HepG2 (cell line): ENCODE data around the gene HSD11B1L. TPM values are rescaled to one million over a fixed set of nuclear protein-coding genes. Genes with fewer than 3 reads are reported as not detected.

Source experiments
- AKAP8 ChIP-seq: sonication (generic); formaldehyde crosslinking; IDR thresholded peaks from 2 replicates; pipeline ENCODE4 v1.5.1; 2020; ENCODE audit warnings: mild to moderate bottlenecking, missing genetic modification reagents
- ARNT2 ChIP-seq: sonication (generic); formaldehyde crosslinking; IDR thresholded peaks from 2 replicates; pipeline ENCODE4 v1.8.0; 2022; ENCODE audit warnings: mild to moderate bottlenecking, low read depth, missing genetic modification reagents, moderate library complexity
- FUBP1 ChIP-seq: sonication (generic); formaldehyde crosslinking; IDR thresholded peaks from 2 replicates; pipeline ENCODE4 v1.5.1; 2020; ENCODE audit warnings: missing genetic modification reagents, mild to moderate bottlenecking, borderline replicate concordance
- HOXA9 ChIP-seq: sonication (generic); formaldehyde crosslinking; IDR thresholded peaks from 2 replicates; pipeline ENCODE4 v1.8.1; 2022; ENCODE audit warnings: missing genetic modification reagents, mild to moderate bottlenecking, moderate library complexity, borderline replicate concordance
- IKZF4 ChIP-seq: sonication (generic); formaldehyde crosslinking; IDR thresholded peaks from 2 replicates; pipeline ENCODE4 v1.5.1; 2020; ENCODE audit warnings: borderline replicate concordance, mild to moderate bottlenecking, low read depth, missing genetic modification reagents; ENCODE audit errors: not compliant biosample characterization
- KDM5B ChIP-seq: sonication (generic); formaldehyde crosslinking; IDR thresholded peaks from 2 replicates; pipeline ENCODE4 v1.4.0; 2020; ENCODE audit warnings: missing genetic modification reagents, mild to moderate bottlenecking, borderline replicate concordance
- MYC ChIP-seq: sonication (generic); formaldehyde crosslinking; IDR thresholded peaks from 2 replicates; pipeline ENCODE4 v1.9.0; 2021; ENCODE audit warnings: missing genetic modification reagents, borderline replicate concordance
- NCOA1 ChIP-seq: sonication (generic); formaldehyde crosslinking; IDR thresholded peaks from 2 replicates; pipeline ENCODE4 v1.9.0; 2021; ENCODE audit warnings: missing genetic modification reagents
- NFE2L2 ChIP-seq: fragments of 150-350 bp; IDR thresholded peaks from 2 replicates; pipeline ENCODE4 v1.6.1; 2014; ENCODE audit warnings: low read length
- RARA ChIP-seq: IDR thresholded peaks from 2 replicates; pipeline ENCODE4 v1.6.1; 2016; ENCODE audit warnings: missing genetic modification reagents, missing compliant biosample characterization
- ZFP37 ChIP-seq: sonication (generic); formaldehyde crosslinking; IDR thresholded peaks from 2 replicates; pipeline ENCODE4 v1.4.0; 2020; ENCODE audit warnings: missing genetic modification reagents, borderline replicate concordance
- ZNF484 ChIP-seq: sonication (generic); formaldehyde crosslinking; IDR thresholded peaks from 2 replicates; pipeline ENCODE4 v1.5.1; 2020; ENCODE audit warnings: mild to moderate bottlenecking, low read depth, missing genetic modification reagents, borderline replicate concordance
- ZNF614 ChIP-seq: IDR thresholded peaks from 2 replicates; pipeline ENCODE4 v1.6.1; 2018; ENCODE audit warnings: missing biosample characterization, missing genetic modification reagents, inconsistent platforms, borderline replicate concordance
- ZNF674 ChIP-seq: sonication (generic); formaldehyde crosslinking; IDR thresholded peaks from 2 replicates; pipeline ENCODE4 v1.5.0; 2020; ENCODE audit warnings: low read depth, mild to moderate bottlenecking, missing genetic modification reagents
- ZNF883 ChIP-seq: sonication (generic); formaldehyde crosslinking; IDR thresholded peaks from 2 replicates; pipeline ENCODE4 v1.5.1; 2020; ENCODE audit warnings: mild to moderate bottlenecking, missing genetic modification reagents; ENCODE audit errors: not compliant biosample characterization
- polyA plus RNA-seq, 8 experiments: library from polyadenylated mRNA; depleted of rRNA in 3 of 8; stranded (reverse) in 7 of 8; unstranded in 1 of 8; fragments of >200 nt; fragmentation: Illumina TruSeq in 4 of 8; extraction: Trizol in 4 of 8; gene quantifications; 2 replicates each; pipeline versions ENCODE4 v1.2.1 to v1.2.3, GENCODE V29; 2011 to 2016; ENCODE audit warnings: low read depth in 4 of 8, missing spikeins in 1 of 8, mixed read lengths in 1 of 8; ENCODE audit not compliant: insufficient read depth in 1 of 8
- total RNA-seq, 5 experiments: library from RNA; depleted of rRNA; stranded (reverse); fragments of >200 nt; fragmentation: Illumina TruSeq; extraction: Trizol; gene quantifications; 2 replicates each; pipeline ENCODE4 v1.2.3, GENCODE V29; 2016; ENCODE audit warnings: low read depth in 1 of 5
- TF ChIP-seq, protein P1 (sequence below): sonication (generic); formaldehyde crosslinking; conservative IDR thresholded peaks from 2 replicates; pipeline ENCODE4 v1.5.0; 2020; ENCODE audit warnings: missing genetic modification reagents
- TF ChIP-seq, protein P2 (sequence below): sonication (generic); formaldehyde crosslinking; IDR thresholded peaks from 2 replicates; pipeline ENCODE4 v1.4.0; 2020; ENCODE audit warnings: missing genetic modification reagents, borderline replicate concordance

Gene HSD11B1L
- total and polyA plus RNA-seq, 2 of the 13 experiments (the other 11 are each of a cell fraction or from before 2014, with no cell fraction given) = 2.8 to 3.9 TPM

DNA sequence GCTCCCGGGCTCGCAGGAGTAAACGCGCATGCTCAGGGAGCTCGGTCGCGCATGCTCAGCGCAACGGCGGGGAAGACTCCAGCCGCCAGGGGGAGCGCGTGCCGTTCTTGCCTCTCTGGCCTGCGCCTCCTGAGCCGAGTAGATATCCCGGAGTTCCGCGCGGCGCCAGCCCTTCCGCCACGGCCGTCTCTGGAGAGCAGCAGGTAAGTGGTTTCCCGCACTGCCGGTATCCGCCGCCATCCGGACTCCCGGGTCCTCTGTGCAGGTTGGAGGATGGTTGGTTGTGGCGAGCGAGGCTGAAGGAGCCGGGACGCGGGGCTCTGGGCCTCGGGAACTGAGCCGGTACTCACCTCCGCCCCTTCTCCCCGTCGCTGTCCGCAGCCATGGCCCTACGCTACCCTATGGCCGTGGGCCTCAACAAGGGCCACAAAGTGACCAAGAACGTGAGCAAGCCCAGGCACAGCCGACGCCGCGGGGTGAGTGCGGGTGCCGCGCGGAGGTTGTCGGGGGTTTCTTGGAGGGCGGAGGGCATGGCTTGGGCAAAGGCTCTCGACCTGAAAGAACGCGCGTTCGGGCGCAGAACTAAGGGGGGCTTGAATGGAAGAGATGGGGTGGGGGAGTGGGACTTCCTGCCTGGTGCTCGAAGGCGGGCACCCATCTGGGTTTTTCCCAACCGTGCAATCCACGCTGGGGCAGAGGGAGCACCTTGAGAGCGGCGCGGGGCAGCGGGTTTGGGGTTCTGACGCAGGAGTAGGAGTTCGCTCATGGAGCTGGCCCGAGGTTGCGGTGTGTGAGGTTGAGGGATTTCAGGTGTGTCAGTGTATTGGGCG is 9.5 kb downstream of the HSD11B1L start, which contains the start of gene RPL36 (continued):
- peak; percentile 98 for TF ChIP-seq MYC (CRISPR knock-in tag)
- peak; percentile 32; the same call in 1 of the 2 replicates for TF ChIP-seq HOXA9 (CRISPR knock-in tag)
- peak; percentile 61 for TF ChIP-seq IKZF4 (CRISPR knock-in tag)
- 0 out of 2 replicates have a peak, but pooled peaks have one; percentile 66 for TF ChIP-seq FUBP1 (CRISPR knock-in tag)
- peak; percentile 86 for TF ChIP-seq AKAP8 (CRISPR knock-in tag)
- TF ChIP-seq ARNT2 (CRISPR knock-in tag) = peak; percentile 89
- TF ChIP-seq KDM5B (CRISPR knock-in tag) = peak; percentile 71; the same call in 1 of the 2 replicates
- TF ChIP-seq ZNF484 (CRISPR knock-in tag) = no peak
- peak; percentile 59; the same call in 1 of the 2 replicates for TF ChIP-seq ZNF674
- TF ChIP-seq, protein P1, sequence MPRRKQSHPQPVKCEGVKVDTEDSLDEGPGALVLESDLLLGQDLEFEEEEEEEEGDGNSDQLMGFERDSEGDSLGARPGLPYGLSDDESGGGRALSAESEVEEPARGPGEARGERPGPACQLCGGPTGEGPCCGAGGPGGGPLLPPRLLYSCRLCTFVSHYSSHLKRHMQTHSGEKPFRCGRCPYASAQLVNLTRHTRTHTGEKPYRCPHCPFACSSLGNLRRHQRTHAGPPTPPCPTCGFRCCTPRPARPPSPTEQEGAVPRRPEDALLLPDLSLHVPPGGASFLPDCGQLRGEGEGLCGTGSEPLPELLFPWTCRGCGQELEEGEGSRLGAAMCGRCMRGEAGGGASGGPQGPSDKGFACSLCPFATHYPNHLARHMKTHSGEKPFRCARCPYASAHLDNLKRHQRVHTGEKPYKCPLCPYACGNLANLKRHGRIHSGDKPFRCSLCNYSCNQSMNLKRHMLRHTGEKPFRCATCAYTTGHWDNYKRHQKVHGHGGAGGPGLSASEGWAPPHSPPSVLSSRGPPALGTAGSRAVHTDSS = no peak
- TF ChIP-seq NCOA1 (CRISPR knock-in tag) = peak; percentile 74; the same call in 1 of the 2 replicates
- TF ChIP-seq ZNF883 (CRISPR knock-in tag) = peak; percentile 91
- peak; percentile 69; the same call in 1 of the 2 replicates for TF ChIP-seq ZFP37 (CRISPR knock-in tag)
- TF ChIP-seq NFE2L2 = no peak
- TF ChIP-seq, protein P2, sequence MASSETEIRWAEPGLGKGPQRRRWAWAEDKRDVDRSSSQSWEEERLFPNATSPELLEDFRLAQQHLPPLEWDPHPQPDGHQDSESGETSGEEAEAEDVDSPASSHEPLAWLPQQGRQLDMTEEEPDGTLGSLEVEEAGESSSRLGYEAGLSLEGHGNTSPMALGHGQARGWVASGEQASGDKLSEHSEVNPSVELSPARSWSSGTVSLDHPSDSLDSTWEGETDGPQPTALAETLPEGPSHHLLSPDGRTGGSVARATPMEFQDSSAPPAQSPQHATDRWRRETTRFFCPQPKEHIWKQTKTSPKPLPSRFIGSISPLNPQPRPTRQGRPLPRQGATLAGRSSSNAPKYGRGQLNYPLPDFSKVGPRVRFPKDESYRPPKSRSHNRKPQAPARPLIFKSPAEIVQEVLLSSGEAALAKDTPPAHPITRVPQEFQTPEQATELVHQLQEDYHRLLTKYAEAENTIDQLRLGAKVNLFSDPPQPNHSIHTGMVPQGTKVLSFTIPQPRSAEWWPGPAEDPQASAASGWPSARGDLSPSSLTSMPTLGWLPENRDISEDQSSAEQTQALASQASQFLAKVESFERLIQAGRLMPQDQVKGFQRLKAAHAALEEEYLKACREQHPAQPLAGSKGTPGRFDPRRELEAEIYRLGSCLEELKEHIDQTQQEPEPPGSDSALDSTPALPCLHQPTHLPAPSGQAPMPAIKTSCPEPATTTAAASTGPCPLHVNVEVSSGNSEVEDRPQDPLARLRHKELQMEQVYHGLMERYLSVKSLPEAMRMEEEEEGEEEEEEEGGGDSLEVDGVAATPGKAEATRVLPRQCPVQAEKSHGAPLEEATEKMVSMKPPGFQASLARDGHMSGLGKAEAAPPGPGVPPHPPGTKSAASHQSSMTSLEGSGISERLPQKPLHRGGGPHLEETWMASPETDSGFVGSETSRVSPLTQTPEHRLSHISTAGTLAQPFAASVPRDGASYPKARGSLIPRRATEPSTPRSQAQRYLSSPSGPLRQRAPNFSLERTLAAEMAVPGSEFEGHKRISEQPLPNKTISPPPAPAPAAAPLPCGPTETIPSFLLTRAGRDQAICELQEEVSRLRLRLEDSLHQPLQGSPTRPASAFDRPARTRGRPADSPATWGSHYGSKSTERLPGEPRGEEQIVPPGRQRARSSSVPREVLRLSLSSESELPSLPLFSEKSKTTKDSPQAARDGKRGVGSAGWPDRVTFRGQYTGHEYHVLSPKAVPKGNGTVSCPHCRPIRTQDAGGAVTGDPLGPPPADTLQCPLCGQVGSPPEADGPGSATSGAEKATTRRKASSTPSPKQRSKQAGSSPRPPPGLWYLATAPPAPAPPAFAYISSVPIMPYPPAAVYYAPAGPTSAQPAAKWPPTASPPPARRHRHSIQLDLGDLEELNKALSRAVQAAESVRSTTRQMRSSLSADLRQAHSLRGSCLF (CRISPR knock-in tag) = peak; percentile 77; the same call in 1 of the 2 replicates
- peak; percentile 79; the same call in 1 of the 2 replicates for TF ChIP-seq ZNF614 (CRISPR knock-in tag)
- TF ChIP-seq RARA (CRISPR knock-in tag) = no peak
